GM19025 (cell line): Measurements from ENCODE around the gene PCDH1.

Experiments used
- ATAC-seq: cut with Tn5 transposase; IDR thresholded peaks from one replicate; pipeline ENCODE4 v1.9.1; 2021; ENCODE audit warnings: mild to moderate bottlenecking, low read depth, moderate library complexity; ENCODE audit not compliant: unreplicated experiment

The PCDH1 gene

GRCh38 chr5:141857226-141857625, 21.0 kb downstream of the PCDH1 start:
- no peak for ATAC-seq

- no peak for ATAC-seq
Observed at GRCh38 chr5:141856037-141856790, 22.0 kb downstream of the PCDH1 start.

- no peak for ATAC-seq
Observed at GRCh38 chr5:141855265-141856036, 22.8 kb downstream of the PCDH1 start.

GRCh38 chr5:141853895-141854626, 24.1 kb downstream of the PCDH1 start:
- no peak for ATAC-seq

GRCh38 chr5:141852448-141852847, 25.8 kb downstream of the PCDH1 start:
- no peak for ATAC-seq

- ATAC-seq, result no peak
Observed at GRCh38 chr5:141851195-141851874, 26.9 kb downstream of the PCDH1 start.

GRCh38 chr5:141850786-141851185, 27.4 kb downstream of the PCDH1 start:
- no peak for ATAC-seq

GRCh38 chr5:141850244-141850768, 27.9 kb downstream of the PCDH1 start:
- ATAC-seq, result peak; percentile 8

- ATAC-seq, result peak; percentile 62
Observed at GRCh38 chr5:141849415-141850243, 28.6 kb downstream of the PCDH1 start.

- no peak for ATAC-seq
Observed at GRCh38 chr5:141848744-141849414, 29.3 kb downstream of the PCDH1 start.

GRCh38 chr5:141846031-141846430, 32.2 kb downstream of the PCDH1 start:
- ATAC-seq, result no peak

- no peak for ATAC-seq
Observed at GRCh38 chr5:141845371-141845851, 32.8 kb downstream of the PCDH1 start.

GRCh38 chr5:141844414-141845097, 33.7 kb downstream of the PCDH1 start:
- ATAC-seq, result no peak

GRCh38 chr5:141843156-141843927, 34.9 kb downstream of the PCDH1 start:
- ATAC-seq, result no peak

- no peak for ATAC-seq
Observed at GRCh38 chr5:141841378-141842180, 36.6 kb downstream of the PCDH1 start.

GRCh38 chr5:141840826-141841360, 37.3 kb downstream of the PCDH1 start:
- no peak for ATAC-seq
